Suprapubic skin (tissue), 4 donors: ENCODE data around the gene FLNA.

Source experiments
- CTCF ChIP-seq, 2 donors: fragments of 200-600 bp in 1 of 2; fragments of 450-650 bp in 1 of 2; sonication (generic) in 1 of 2; IDR thresholded peaks; one replicate each; pipeline ENCODE4 v1.5.1; 2016 to 2019; ENCODE audit warnings: antibody characterized with exemption in 2 of 2, mild to moderate bottlenecking in 1 of 2, moderate library complexity in 1 of 2
- EP300 ChIP-seq: sonication (generic); formaldehyde crosslinking; IDR thresholded peaks from one replicate; pipeline ENCODE4 v1.6.1; 2017; ENCODE audit warnings: antibody characterized with exemption
- POLR2A ChIP-seq, 2 donors: fragments of 450-650 bp; IDR thresholded peaks; one replicate each; pipeline ENCODE4 v1.6.1; 2017; ENCODE audit warnings: antibody characterized with exemption in 2 of 2, mild to moderate bottlenecking in 2 of 2, moderate library complexity in 2 of 2
- POLR2AphosphoS5 ChIP-seq, 3 donors: sonication (generic); formaldehyde crosslinking; IDR thresholded peaks; one replicate each; pipeline ENCODE4 v1.6.1; 2017; ENCODE audit warnings: antibody characterized with exemption in 3 of 3

GRCh38 chrX:154348114-154348531 is 26.3 kb downstream of the FLNA start:
- TF ChIP-seq POLR2A (IDR thresholded peaks at IDR 0.05) = no peak
- no peak for TF ChIP-seq CTCF (IDR thresholded peaks at IDR 0.05)
- TF ChIP-seq POLR2AphosphoS5 (IDR thresholded peaks at IDR 0.05) = no peak
- TF ChIP-seq EP300 = no peak
